Neural crest cell (in vitro differentiated cells): ENCODE data around the gene RFX3. TPM values are rescaled to one million over a fixed set of nuclear protein-coding genes. Genes with fewer than 3 reads are reported as not detected.

Experiments
- DNase-seq: peaks from one replicate; pipeline ENCODE4 v3.0.0; 2021; ENCODE audit warnings: low read depth, mixed read lengths, low spot score
- H3K27ac Mint-ChIP-seq: one replicate; pipeline ENCODE4 v1.8.0; 2021; ENCODE audit warnings: mild to moderate bottlenecking, mixed read lengths; ENCODE audit not compliant: unreplicated experiment
- H3K27me3 Mint-ChIP-seq: 2 replicates; pipeline ENCODE4 v1.8.0; 2021; ENCODE audit warnings: low read depth, mild to moderate bottlenecking, mixed read lengths
- H3K36me3 Mint-ChIP-seq: 2 replicates; pipeline ENCODE4 v1.8.0; 2021; ENCODE audit warnings: low read depth, mild to moderate bottlenecking, mixed read lengths
- H3K4me1 Mint-ChIP-seq: 2 replicates; pipeline ENCODE4 v1.8.0; 2021; ENCODE audit warnings: mixed read lengths
- H3K4me3 Mint-ChIP-seq: one replicate; pipeline ENCODE4 v1.8.0; 2021; ENCODE audit warnings: mild to moderate bottlenecking, mixed read lengths
- H3K9me3 Mint-ChIP-seq: 2 replicates; pipeline ENCODE4 v1.8.0; 2021; ENCODE audit warnings: mixed read lengths
- CTCF ChIP-seq: fragments of 200-600 bp; sonication (generic); conservative IDR thresholded peaks from 2 replicates; pipeline ENCODE4 v1.5.0; 2021; ENCODE audit warnings: antibody characterized with exemption, mild to moderate bottlenecking
- total RNA-seq: library from RNA; stranded (reverse); gene quantifications from 2 replicates; pipeline ENCODE4 v1.2.1, GENCODE V29; 2021

Gene RFX3
- total RNA-seq, 1 donor from 2014 or later = 46.9 TPM

GRCh38 chr9:3513265-3513818 is 12.5 kb downstream of the RFX3 start:
- H3K36me3 Mint-ChIP-seq = peaks cover 16% of the 10 kb centered on the region
- no peaks in the 10 kb centered on the region for H3K27me3 Mint-ChIP-seq
- no peak overlapping the region for H3K27ac Mint-ChIP-seq
- H3K4me1 Mint-ChIP-seq = peaks cover 51% of the 10 kb centered on the region
- no peak overlapping the region for H3K4me3 Mint-ChIP-seq
- no peak for TF ChIP-seq CTCF
- no peaks in the 10 kb centered on the region for H3K9me3 Mint-ChIP-seq
- no peak for DNase-seq

- Mint-ChIP-seq H3K27me3 (no peaks in the 10 kb centered on the region), H3K27ac (no peak overlapping the region), H3K4me3 (no peak overlapping the region), H3K4me1 (peaks cover 51% of the 10 kb centered on the region), H3K36me3 (peaks cover 9% of the 10 kb centered on the region), H3K9me3 (no peaks in the 10 kb centered on the region)
- TF ChIP-seq CTCF = no peak
- DNase-seq = no peak
Observed at GRCh38 chr9:3511551-3511950, 14.2 kb downstream of the RFX3 start.

GRCh38 chr9:3510796-3511195 is 15.0 kb downstream of the RFX3 start:
- Mint-ChIP-seq H3K4me1 (peaks cover 49% of the 10 kb centered on the region), H3K9me3 (no peaks in the 10 kb centered on the region), H3K27ac (no peak overlapping the region), H3K27me3 (no peaks in the 10 kb centered on the region), H3K36me3 (peaks cover 10% of the 10 kb centered on the region), H3K4me3 (no peak overlapping the region)
- TF ChIP-seq CTCF = no peak
- DNase-seq = no peak

- no peaks in the 10 kb centered on the region for H3K27me3 Mint-ChIP-seq
- H3K9me3 Mint-ChIP-seq = no peaks in the 10 kb centered on the region
- H3K27ac Mint-ChIP-seq = peak overlapping the region; percentile 83
Observed at GRCh38 chr9:3509926-3510325, 15.9 kb downstream of the RFX3 start.

GRCh38 chr9:3508521-3509291 is 17.1 kb downstream of the RFX3 start:
- Mint-ChIP-seq H3K27ac (peak overlapping the region; percentile 43), H3K4me3 (peak overlapping the region; percentile 14), H3K4me1 (peaks cover 44% of the 10 kb centered on the region), H3K27me3 (no peaks in the 10 kb centered on the region), H3K9me3 (no peaks in the 10 kb centered on the region), H3K36me3 (peaks cover 9% of the 10 kb centered on the region)
- DNase-seq = no peak
- TF ChIP-seq CTCF = no peak

More at GRCh38 chr9:3509926-3510325, 15.9 kb downstream of the RFX3 start:
- Mint-ChIP-seq H3K4me3 (no peak overlapping the region), H3K36me3 (peaks cover 9% of the 10 kb centered on the region), H3K4me1 (peaks cover 48% of the 10 kb centered on the region)
- DNase-seq = no peak
- no peak for TF ChIP-seq CTCF
